Common myeloid progenitor, CD34-positive (primary cell): ENCODE results near the gene PROX2.

Experiments
- CTCF ChIA-PET: fragments of 350-600 bp; sonication (Branson Sonifier 250); formaldehyde crosslinking; loops from one replicate; lab custom pipeline; 2021; ENCODE audit warnings: antibody characterized with exemption; lab: Charles Lee
- POLR2A ChIA-PET: fragments of 350-600 bp; sonication (Branson Sonifier 250); formaldehyde crosslinking; loops from one replicate; lab custom pipeline; 2021; ENCODE audit warnings: antibody characterized with exemption; lab: Charles Lee
- DNase-seq, 3 donors: peaks; one replicate each; pipeline versions ENCODE4 v3.0.0 to v3.0.0-alpha.2; 2013
- H3K27ac ChIP-seq, 2 experiments: 1 replicate in 1 of 2; 2 replicates in 1 of 2; pipeline ENCODE4 v1.7.0; 2013; ENCODE audit warnings: inconsistent platforms in 2 of 2, low read length in 2 of 2, mild to moderate bottlenecking in 2 of 2, low read depth in 1 of 2, moderate library complexity in 1 of 2; ENCODE audit not compliant: severe bottlenecking in 2 of 2, insufficient read depth in 1 of 2, poor library complexity in 1 of 2
- H3K27me3 ChIP-seq, 5 experiments: replicated peaks in 2 of 5; 1 replicate in 3 of 5; 2 replicates in 2 of 5; pipeline versions ENCODE4 v1.6.1 to v1.7.0; 2013; ENCODE audit warnings: low read length in 4 of 5, mild to moderate bottlenecking in 2 of 5, moderate library complexity in 2 of 5, inconsistent platforms in 1 of 5; ENCODE audit not compliant: insufficient read depth in 5 of 5, control insufficient read depth in 4 of 5
- H3K36me3 ChIP-seq, 4 experiments: 1 replicate in 2 of 4; 2 replicates in 2 of 4; pipeline versions ENCODE4 v1.6.1 to v1.7.0; 2013; ENCODE audit warnings: low read length in 3 of 4, control low read depth in 1 of 4, mild to moderate bottlenecking in 1 of 4; ENCODE audit not compliant: control insufficient read depth in 4 of 4, insufficient read depth in 4 of 4
- H3K4me1 ChIP-seq, 4 experiments: 1 replicate in 3 of 4; 2 replicates in 1 of 4; pipeline versions ENCODE4 v1.6.1 to v1.7.1; 2013; ENCODE audit warnings: low read length in 3 of 4, mild to moderate bottlenecking in 3 of 4, control low read depth in 1 of 4, inconsistent platforms in 1 of 4, moderate library complexity in 1 of 4; ENCODE audit not compliant: control insufficient read depth in 4 of 4, insufficient read depth in 4 of 4; ENCODE audit errors: control extremely low read depth in 1 of 4
- H3K4me3 ChIP-seq, 7 experiments: 1 replicate in 4 of 7; 2 replicates in 3 of 7; pipeline versions ENCODE4 v1.5.1 to v1.7.0; 2013; ENCODE audit warnings: mild to moderate bottlenecking in 7 of 7, low read length in 6 of 7, moderate library complexity in 6 of 7, inconsistent platforms in 2 of 7, low read depth in 2 of 7, control low read depth in 1 of 7; ENCODE audit not compliant: insufficient read depth in 4 of 7, control insufficient read depth in 1 of 7; ENCODE audit errors: extremely low read depth in 1 of 7
- H3K9me3 ChIP-seq, 5 experiments: 1 replicate in 4 of 5; 2 replicates in 1 of 5; pipeline versions ENCODE4 v1.6.1 to v1.7.1; 2013; ENCODE audit warnings: low read length in 4 of 5, mild to moderate bottlenecking in 2 of 5, inconsistent platforms in 1 of 5, low read depth in 1 of 5, moderate library complexity in 1 of 5; ENCODE audit not compliant: control insufficient read depth in 4 of 5, insufficient read depth in 2 of 5; ENCODE audit errors: control extremely low read depth in 1 of 5
- WGBS: methylation state at CpG from one replicate; pipeline ENCODE4 v1.1.5; 2013; ENCODE audit not compliant: insufficient coverage; 5-methylcytosine and 5-hydroxymethylcytosine counted together

The PROX2 gene

DNA sequence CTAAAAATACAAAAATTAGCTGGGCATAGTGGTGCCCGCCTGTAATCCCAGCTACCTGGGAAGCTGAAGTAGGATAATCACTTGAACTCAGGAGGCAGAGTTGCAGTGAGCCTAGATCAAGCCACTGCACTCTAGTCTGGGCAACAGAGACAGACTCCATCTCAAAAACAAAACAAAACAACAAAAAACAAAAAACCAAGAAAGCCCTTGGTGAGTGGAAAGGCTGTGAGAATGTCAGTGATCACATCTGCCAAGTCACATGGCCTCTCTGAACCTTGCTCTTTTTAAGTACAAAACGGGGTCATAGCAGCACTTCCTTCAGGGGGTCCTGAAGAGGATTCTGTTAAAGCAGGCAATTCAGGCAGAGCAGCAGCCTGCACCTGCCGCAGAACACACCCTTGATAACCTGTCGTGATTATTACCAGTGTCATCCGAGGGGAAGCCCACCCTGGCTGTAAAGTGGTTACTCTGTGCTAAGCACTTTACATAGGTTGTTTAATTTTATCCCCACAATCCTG is 37.5 kb upstream of the PROX2 start:
- DNase-seq: no peak
- H3K27me3 ChIP-seq: no peaks in the 10 kb centered on the region
- WGBS: 88% methylated on average over 2 of the region's 5 CpGs
- H3K27ac ChIP-seq: no peak overlapping the region
- H3K4me1 ChIP-seq: no peaks in the 10 kb centered on the region
- POLR2A ChIA-PET: no interaction called here
- H3K9me3 ChIP-seq: no peaks in the 10 kb centered on the region
- no peak overlapping the region for H3K4me3 ChIP-seq
- H3K36me3 ChIP-seq: no peaks in the 10 kb centered on the region
- CTCF ChIA-PET: interaction anchor here (1.0 to 9.6 kb wide), 4 partner anchors 20 to 175 kb away, joined by 3 to 498 read pairs (median 116); no protein-coding TSS in a partner anchor

DNA sequence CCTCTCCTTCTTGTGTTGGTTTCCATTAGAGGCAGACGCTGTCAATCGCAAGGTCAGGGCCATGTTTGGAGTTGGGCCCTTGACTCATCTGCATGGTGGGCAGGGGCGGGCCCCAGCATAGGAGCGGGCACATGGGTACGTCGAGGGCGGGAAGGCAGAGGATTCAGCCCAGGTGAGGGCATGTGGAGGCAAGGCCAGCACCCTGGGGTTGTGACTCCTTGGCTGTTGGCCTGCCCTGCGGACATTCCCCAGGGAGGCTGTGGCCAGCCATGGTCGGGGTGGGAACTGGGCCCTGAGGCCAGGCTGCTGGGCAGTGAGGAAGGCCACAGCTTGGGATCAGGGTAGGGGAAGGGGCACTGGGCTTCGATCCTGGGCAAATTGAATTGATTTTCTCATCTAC is 36.9 kb upstream of the PROX2 start:
- Histone ChIP-seq H3K27me3 (no peaks in the 10 kb centered on the region), H3K27ac (no peak overlapping the region), H3K4me1 (no peaks in the 10 kb centered on the region), H3K36me3 (no peaks in the 10 kb centered on the region), H3K9me3 (no peaks in the 10 kb centered on the region), H3K4me3 (no peak overlapping the region)
- 100% methylated on average over 5 of the region's 10 CpGs for WGBS
- DNase-seq: no peak
- CTCF ChIA-PET: interaction anchor here (1.0 to 9.6 kb wide), 4 partner anchors 20 to 176 kb away, joined by 3 to 498 read pairs (median 116); no protein-coding TSS in a partner anchor
- POLR2A ChIA-PET: no interaction called here

DNA sequence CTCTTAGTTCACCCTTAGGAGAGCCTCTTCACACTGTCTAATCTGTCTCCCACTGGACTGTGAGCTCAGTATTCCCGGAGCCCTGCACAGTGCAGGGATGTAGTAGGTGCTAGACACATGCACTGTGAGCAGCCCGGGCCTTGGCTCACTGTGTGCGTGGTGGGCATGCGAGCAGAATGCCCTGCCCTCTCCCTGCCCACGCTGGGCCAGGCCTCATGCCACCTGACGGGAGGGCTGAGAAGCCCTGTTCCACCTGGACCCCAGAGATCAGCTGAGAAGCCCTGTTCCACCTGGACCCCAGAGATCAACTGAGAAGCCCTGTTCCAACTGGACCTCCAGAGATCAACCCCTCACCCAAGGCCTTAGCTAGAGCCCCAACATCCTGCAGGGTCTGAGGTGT is 36.2 kb upstream of the PROX2 start:
- WGBS: 100% methylated on average over 4 of the region's 6 CpGs
- Histone ChIP-seq H3K4me1 (peaks cover 0 to 6% (median 5%) of the 10 kb centered on the region in 4 experiments), H3K27me3 (no peaks in the 10 kb centered on the region), H3K9me3 (no peaks in the 10 kb centered on the region), H3K27ac (no peak overlapping the region), H3K4me3 (no peak overlapping the region), H3K36me3 (no peaks in the 10 kb centered on the region)
- POLR2A ChIA-PET: no interaction called here
- DNase-seq: no peak
- CTCF ChIA-PET: interaction anchor here (1.1 to 9.6 kb wide), 5 partner anchors 9 to 176 kb away, joined by 3 to 498 read pairs (median 86); no protein-coding TSS in a partner anchor

GRCh38 chr14:74911704-74912103 is 35.8 kb upstream of the PROX2 start:
- ChIA-PET CTCF (interaction anchor here (1.1 to 9.6 kb wide), 5 partner anchors 9 to 177 kb away, joined by 3 to 498 read pairs (median 86); no protein-coding TSS in a partner anchor), POLR2A (no interaction called here)
- H3K27me3 ChIP-seq: no peaks in the 10 kb centered on the region
- DNase-seq: no peak
- no peaks in the 10 kb centered on the region for H3K9me3 ChIP-seq
- H3K4me1 ChIP-seq: peaks cover 0 to 10% (median 9%) of the 10 kb centered on the region in 4 experiments
- no peak overlapping the region for H3K27ac ChIP-seq
- H3K36me3 ChIP-seq: peaks cover 0 to under 1% (median 0%) of the 10 kb centered on the region in 4 experiments
- H3K4me3 ChIP-seq: no peak overlapping the region
- 88% methylated on average over 5 of the region's 5 CpGs for WGBS

- CTCF ChIA-PET: interaction anchor here (1.1 to 9.6 kb wide), 5 partner anchors 10 to 177 kb away, joined by 3 to 498 read pairs (median 86); no protein-coding TSS in a partner anchor
- WGBS: 90% methylated on average over 2 of the region's 6 CpGs
- no peak overlapping the region for H3K27ac ChIP-seq
Measured at GRCh38 chr14:74911221-74911620, 35.3 kb upstream of the PROX2 start.

DNA sequence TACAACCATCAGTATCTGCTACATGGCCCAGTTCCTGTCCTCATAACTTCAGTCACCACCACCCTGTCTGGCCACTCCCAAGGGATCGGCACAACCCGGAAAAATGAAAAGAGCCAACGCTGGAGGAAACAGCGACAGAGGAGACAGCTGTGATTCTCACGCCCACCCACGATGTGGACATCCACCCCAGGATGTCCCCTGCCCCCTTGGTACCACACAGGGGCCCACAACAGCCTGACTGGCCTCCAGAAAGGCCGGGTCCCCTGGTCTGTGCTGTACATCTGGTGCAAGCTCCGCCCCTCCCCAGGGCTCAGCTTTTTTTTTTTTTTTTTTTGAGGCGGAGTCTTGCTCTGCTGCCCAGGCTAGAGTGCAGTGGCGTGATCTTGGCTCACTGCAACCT is 34.6 kb upstream of the PROX2 start:
- H3K36me3 ChIP-seq: peaks cover 0 to 5% (median 0%) of the 10 kb centered on the region in 4 experiments
- H3K9me3 ChIP-seq: no peaks in the 10 kb centered on the region
- no peaks in the 10 kb centered on the region for H3K27me3 ChIP-seq
- CTCF ChIA-PET: interaction anchor here (1.4 to 9.6 kb wide), 4 partner anchors 10 to 178 kb away, joined by 3 to 498 read pairs (median 116); no protein-coding TSS in a partner anchor
- no peak overlapping the region for H3K4me3 ChIP-seq
- POLR2A ChIA-PET: no interaction called here
- H3K27ac ChIP-seq: no peak overlapping the region
- peaks cover 0 to 19% (median 16%) of the 10 kb centered on the region in 4 experiments for H3K4me1 ChIP-seq
- 100% methylated on average over 3 of the region's 10 CpGs for WGBS
- no peak for DNase-seq

More at GRCh38 chr14:74911221-74911620, 35.3 kb upstream of the PROX2 start:
- Histone ChIP-seq H3K36me3 (peaks cover 0 to 5% (median 0%) of the 10 kb centered on the region in 4 experiments), H3K9me3 (no peaks in the 10 kb centered on the region), H3K4me3 (no peak overlapping the region), H3K4me1 (peaks cover 0 to 14% (median 13%) of the 10 kb centered on the region in 4 experiments), H3K27me3 (no peaks in the 10 kb centered on the region)
- POLR2A ChIA-PET: no interaction called here
- no peak for DNase-seq

GRCh38 chr14:74909911-74910310 is 34.0 kb upstream of the PROX2 start:
- CTCF ChIA-PET: interaction anchor here (9.1 to 9.6 kb wide), 3 partner anchors 17 to 179 kb away, joined by 86 to 498 read pairs (median 145); no protein-coding TSS in a partner anchor
- Histone ChIP-seq H3K4me3 (no peak overlapping the region), H3K4me1 (peaks cover 0 to 23% (median 17%) of the 10 kb centered on the region in 4 experiments), H3K36me3 (peaks cover 0 to 8% (median 2%) of the 10 kb centered on the region in 4 experiments), H3K27me3 (no peaks in the 10 kb centered on the region), H3K9me3 (no peaks in the 10 kb centered on the region), H3K27ac (no peak overlapping the region)
- 100% methylated on average over 9 of the region's 10 CpGs for WGBS
- DNase-seq: no peak
- POLR2A ChIA-PET: no interaction called here
